ENCODE measurements around the gene GCC2.
"Not testable (repeated sequence)": the region's sequence is repeated elsewhere in the genome, so short reads cannot be mapped to it uniquely, and the experiment has no call there.

GCC2 gene

DNA sequence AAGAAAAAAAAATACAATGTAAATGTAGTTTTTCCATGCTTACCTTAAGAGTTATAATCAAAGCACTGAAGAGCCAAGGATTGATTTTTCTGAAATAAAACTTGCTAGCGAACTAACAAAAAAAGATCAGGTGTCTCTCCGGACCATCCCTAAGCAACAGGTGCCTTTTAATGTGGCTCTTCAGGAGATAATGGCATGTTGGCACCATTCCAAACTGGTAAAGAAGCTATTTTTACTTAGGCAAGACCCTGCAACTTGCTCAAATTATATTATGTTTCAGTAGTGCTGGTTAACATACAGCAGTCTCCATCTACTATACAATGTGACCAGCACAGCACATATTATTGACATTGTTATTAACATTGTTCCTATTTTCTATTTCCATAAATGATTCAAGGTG is 2.3 kb upstream of the GCC2 start:
- DNase-seq: peak; percentile 54

GRCh38 chr2:108447947-108448677 is 894 bp upstream of the GCC2 start:
- DNase-seq: peak; percentile 19

GRCh38 chr2:108449410-108450130 is 564 bp downstream of the GCC2 start:
- peak; percentile 87 for DNase-seq

DNA sequence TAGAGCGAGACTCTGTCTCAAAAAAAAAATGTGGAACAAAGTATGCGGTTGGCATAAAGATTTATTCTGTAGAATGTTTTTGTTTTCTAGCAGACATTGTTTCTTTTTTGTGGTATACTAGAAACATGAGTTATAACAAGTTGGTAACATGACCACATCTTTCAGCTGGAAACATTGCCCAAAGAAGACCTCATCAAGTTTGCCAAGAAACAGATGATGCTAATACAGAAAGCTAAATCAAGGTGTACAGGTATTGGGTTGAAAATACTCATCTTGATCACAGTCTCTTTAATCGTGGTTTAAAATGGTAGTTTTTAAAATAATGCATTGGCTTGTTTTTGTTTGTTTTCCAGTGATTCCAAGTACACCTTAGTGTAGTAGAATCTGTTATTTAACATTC is 1.9 kb downstream of the GCC2 start:
- DNase-seq: no peak

DNA sequence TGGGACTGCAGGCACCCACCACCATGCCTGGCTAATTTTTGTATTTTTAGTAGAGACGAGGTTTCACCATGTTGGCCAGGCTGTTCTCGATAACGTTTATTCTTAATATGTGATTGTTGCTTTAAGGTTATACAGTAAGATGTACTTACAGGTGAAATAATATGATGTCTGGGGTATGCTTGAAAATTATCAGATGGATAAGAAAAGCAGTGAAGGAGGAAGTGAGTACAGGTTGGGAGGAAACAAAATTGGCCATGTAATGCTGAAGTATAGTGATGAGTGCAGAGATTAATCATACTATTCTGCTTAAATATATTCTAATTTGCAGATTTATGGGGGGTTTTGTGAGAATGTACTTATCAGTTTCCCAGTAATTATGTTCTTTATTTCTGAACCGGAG is 3.0 kb downstream of the GCC2 start:
- no peak for DNase-seq

DNA sequence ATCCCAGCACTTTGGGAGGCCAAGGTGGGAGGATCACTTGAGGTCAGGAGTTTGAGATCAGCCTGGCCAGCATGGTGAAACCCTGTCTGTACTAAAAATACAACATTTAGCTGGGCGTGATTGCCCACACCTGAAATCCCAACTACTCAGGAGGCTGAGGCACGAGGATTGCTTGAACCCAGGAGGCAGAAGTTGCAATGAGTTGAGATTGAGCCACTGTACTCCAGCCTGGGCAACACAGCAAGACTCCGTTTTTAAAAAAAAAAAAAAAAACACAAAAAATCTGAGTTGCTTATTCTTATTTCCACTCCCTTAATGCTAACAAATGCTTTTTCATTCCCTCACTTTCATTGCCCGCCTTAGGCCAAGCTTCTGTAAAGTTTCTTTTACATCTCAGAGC is 4.5 kb downstream of the GCC2 start:
- DNase-seq: not testable (repeated sequence)

DNA sequence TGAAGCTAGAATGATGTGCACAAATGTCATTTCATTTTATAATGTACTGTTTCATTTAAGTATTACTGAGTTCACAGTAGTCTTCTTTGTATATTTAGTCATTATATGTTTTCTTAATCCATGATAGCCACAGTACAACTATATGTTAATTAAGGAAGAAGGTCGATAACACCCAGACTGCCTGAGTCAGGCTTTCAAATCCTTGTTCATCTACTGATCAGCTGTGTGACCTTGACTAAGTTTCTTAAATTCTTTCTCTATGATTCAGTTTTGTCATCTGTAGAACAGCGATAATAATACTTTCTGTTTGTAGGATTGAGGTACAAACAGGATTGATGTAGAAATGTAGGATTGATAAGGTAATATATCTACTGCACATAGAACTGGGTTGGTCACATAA is 5.4 kb downstream of the GCC2 start:
- no peak for DNase-seq

- DNase-seq: no peak
Observed at GRCh38 chr2:108455571-108455970, 6.6 kb downstream of the GCC2 start.

- no peak for DNase-seq
Observed at GRCh38 chr2:108458082-108458481, 9.1 kb downstream of the GCC2 start.

DNA sequence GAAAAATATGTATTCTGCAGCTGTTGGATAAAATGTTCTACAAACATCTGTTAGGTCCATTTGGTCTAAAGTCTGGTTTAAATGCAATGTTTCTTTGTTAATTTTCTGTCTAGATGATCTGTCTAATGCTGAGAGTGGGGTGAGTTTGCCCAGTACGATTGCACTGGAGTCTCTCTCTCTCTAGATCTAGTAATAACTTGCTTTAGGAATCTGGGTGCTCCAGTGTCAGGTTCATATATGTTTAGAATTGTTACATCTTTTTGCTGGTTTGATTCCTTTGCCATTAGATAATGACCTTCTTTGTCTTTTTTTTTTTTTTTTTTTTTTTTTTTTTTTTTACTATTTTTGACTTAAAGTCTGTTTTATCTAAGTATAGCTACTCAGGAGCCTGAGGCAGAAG is 10.4 kb downstream of the GCC2 start:
- DNase-seq: no peak

GRCh38 chr2:108460345-108461037 is 11.5 kb downstream of the GCC2 start:
- no peak for DNase-seq

DNA sequence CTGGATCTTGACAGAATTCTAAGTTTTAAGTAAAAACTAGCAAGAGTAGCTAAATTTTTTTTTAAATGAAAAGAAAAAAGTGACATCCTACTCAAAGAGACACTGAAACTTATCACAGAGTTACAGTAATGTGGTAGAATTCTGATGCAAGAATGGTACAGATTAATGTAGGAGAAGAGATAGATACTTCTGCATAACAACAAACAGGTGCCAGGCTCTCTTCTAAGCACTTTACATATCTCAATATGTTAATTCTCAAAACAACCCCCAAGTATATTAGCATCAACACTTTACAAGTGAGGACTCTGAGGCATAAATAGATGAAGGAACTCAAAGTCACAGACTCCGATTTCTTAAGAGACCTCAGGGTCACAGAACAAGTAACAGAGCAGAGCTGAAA is 28.1 kb downstream of the GCC2 start:
- no peak for DNase-seq

GRCh38 chr2:108485253-108485652 is 36.2 kb downstream of the GCC2 start:
- DNase-seq: no peak

GRCh38 chr2:108490506-108491122 is 41.6 kb downstream of the GCC2 start:
- no peak for DNase-seq

DNA sequence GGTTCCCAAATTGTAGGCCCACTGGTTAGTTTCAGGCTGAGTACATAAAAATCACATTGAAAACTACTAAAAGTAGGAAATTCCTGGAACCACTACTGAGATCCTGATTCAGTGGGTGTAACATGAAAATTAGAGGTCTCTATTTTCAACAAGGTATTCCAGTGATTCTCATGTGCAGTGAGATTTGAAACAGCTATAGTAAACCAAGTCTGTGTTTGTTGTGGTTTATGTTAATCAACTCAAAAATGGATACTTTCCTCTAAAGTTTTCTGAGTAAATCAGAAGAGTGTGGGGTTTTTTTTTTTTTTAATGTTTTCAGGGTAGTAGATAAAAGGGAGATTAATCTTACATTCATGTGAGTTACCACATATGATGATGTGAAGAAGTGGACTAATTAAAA is 42.8 kb downstream of the GCC2 start:
- no peak for DNase-seq

GRCh38 chr2:108492364-108492763 is 43.4 kb downstream of the GCC2 start:
- no peak for DNase-seq

DNA sequence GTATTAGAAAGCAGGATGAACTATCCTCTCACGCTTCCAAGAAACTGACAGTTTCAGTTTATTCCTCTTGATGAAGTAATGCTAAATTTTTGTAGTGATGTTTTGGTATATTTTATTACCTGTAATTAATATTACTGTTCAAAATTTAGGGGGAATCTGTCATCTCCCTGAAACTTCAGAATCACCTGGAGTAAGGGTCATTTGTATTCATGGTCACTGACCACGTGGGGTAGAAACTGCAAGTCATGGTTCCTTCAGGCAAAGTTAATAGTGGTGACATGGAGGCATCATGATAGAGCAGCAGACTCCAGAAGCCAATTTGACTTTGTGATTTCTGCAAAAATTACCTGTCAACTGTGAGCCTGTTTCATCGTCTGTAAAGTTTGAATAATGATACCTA is 47.2 kb downstream of the GCC2 start:
- DNase-seq: not testable (repeated sequence)

GRCh38 chr2:108507620-108508019 is 58.6 kb downstream of the GCC2 start:
- not testable (repeated sequence) for DNase-seq

GRCh38 chr2:108512431-108512830 is 63.4 kb downstream of the GCC2 start:
- DNase-seq: not testable (repeated sequence)

GRCh38 chr2:108514478-108514877 is 65.5 kb downstream of the GCC2 start:
- DNase-seq: not testable (repeated sequence)

- not testable (repeated sequence) for DNase-seq
Observed at GRCh38 chr2:108524688-108525087, 75.7 kb downstream of the GCC2 start.

DNA sequence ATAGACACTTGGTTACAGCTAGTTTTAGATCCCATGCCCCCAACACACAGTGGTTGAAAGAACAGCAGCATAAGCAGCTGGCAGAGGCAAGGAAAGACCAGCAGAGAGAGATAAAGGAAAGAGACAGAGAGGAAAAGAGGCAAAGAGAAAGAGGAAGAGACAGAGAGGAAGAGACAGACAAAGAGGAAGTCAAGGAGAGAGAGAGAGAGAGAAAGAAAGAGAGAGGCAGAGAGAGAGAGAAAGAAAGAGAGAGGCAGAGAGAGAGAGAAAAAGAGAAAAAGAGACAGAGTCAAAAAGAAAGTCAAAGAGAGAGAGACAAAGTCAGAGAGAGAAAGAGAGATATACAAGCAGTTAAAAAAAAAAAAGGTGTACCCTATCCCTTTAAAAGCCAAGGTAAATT is 76.3 kb downstream of the GCC2 start:
- DNase-seq: not testable (repeated sequence)

GRCh38 chr2:108531674-108532055 is 82.7 kb downstream of the GCC2 start:
- DNase-seq: no peak

All from NCI-H2171 treated with DMSO at 0.1 percent for 48 hours (cell line).